Effector CD8-positive, alpha-beta T cell (primary cell): ENCODE measurements around the gene ITPKB.

Experiments used
- DNase-seq: peaks from one replicate; lab custom pipeline; 2025; lab: John Stamatoyannopoulos, UW

The ITPKB gene

GRCh38 chr1:226637147-226637935 is 101.7 kb downstream of the ITPKB start:
- no peak for DNase-seq

- no peak for DNase-seq
Observed at GRCh38 chr1:226636847-226637096, 102.3 kb downstream of the ITPKB start.

- no peak for DNase-seq
Observed at GRCh38 chr1:226635456-226635941, 103.6 kb downstream of the ITPKB start.

- DNase-seq = no peak
Observed at GRCh38 chr1:226634611-226635246, 104.4 kb downstream of the ITPKB start.

GRCh38 chr1:226634166-226634588 is 104.9 kb downstream of the ITPKB start:
- DNase-seq = peak; percentile 76

GRCh38 chr1:226633541-226634165 is 105.4 kb downstream of the ITPKB start:
- DNase-seq = no peak

- no peak for DNase-seq
Observed at GRCh38 chr1:226632922-226633351, 106.1 kb downstream of the ITPKB start.

GRCh38 chr1:226632169-226632879 is 106.8 kb downstream of the ITPKB start:
- DNase-seq = no peak

- DNase-seq = no peak
Observed at GRCh38 chr1:226631229-226632000, 107.7 kb downstream of the ITPKB start.

- no peak for DNase-seq
Observed at GRCh38 chr1:226630592-226630991, 108.5 kb downstream of the ITPKB start.

GRCh38 chr1:226629896-226630550 is 109.1 kb downstream of the ITPKB start:
- no peak for DNase-seq

- no peak for DNase-seq
Observed at GRCh38 chr1:226629210-226629895, 109.7 kb downstream of the ITPKB start.

- no peak for DNase-seq
Observed at GRCh38 chr1:226628612-226629155, 110.4 kb downstream of the ITPKB start.

- DNase-seq = no peak
Observed at GRCh38 chr1:226627924-226628611, 111.0 kb downstream of the ITPKB start.

- no peak for DNase-seq
Observed at GRCh38 chr1:226627050-226627755, 111.9 kb downstream of the ITPKB start.

GRCh38 chr1:226626577-226626956 is 112.5 kb downstream of the ITPKB start:
- peak; percentile 65 for DNase-seq

- DNase-seq = no peak
Observed at GRCh38 chr1:226625832-226626576, 113.1 kb downstream of the ITPKB start.

- DNase-seq = no peak
Observed at GRCh38 chr1:226625326-226625725, 113.8 kb downstream of the ITPKB start.
